Brain microvascular endothelial cell (primary cell): ENCODE measurements around the gene TF.

Experiments
- DNase-seq: peaks from one replicate; pipeline ENCODE4 v3.0.0-alpha.2; 2020
- H3K27ac ChIP-seq: fragments of 250-450 bp; sonication (Bioruptor Pico); 2 replicates; pipeline ENCODE4 v1.5.1; 2020; ENCODE audit warnings: mild to moderate bottlenecking, moderate library complexity
- H3K27me3 ChIP-seq: fragments of 250-450 bp; sonication (Bioruptor Pico); replicated peaks from 2 replicates; pipeline ENCODE4 v1.5.1; 2020; ENCODE audit warnings: mild to moderate bottlenecking
- H3K36me3 ChIP-seq: fragments of 250-450 bp; sonication (Bioruptor Pico); replicated peaks from 2 replicates; pipeline ENCODE4 v1.5.1; 2020; ENCODE audit warnings: mild to moderate bottlenecking
- H3K4me3 ChIP-seq: 2 replicates; pipeline ENCODE4 v1.5.1; 2011; ENCODE audit warnings: low read depth, mild to moderate bottlenecking, control low read depth, low read length, moderate library complexity
- CTCF ChIP-seq: IDR thresholded peaks from 2 replicates; pipeline ENCODE4 v1.5.1; 2011; ENCODE audit warnings: low read depth, mild to moderate bottlenecking, moderate library complexity, low read length, control low read depth, inconsistent platforms; ENCODE audit errors: missing control alignments
- in situ Hi-C: cut with HindIII; loops from 2 replicates; pipeline ENCODE4 v1.10.0; 2017; ENCODE audit warnings: low sequenced_read_pairs, low pct_ligation_motif_present

TF gene

DNA sequence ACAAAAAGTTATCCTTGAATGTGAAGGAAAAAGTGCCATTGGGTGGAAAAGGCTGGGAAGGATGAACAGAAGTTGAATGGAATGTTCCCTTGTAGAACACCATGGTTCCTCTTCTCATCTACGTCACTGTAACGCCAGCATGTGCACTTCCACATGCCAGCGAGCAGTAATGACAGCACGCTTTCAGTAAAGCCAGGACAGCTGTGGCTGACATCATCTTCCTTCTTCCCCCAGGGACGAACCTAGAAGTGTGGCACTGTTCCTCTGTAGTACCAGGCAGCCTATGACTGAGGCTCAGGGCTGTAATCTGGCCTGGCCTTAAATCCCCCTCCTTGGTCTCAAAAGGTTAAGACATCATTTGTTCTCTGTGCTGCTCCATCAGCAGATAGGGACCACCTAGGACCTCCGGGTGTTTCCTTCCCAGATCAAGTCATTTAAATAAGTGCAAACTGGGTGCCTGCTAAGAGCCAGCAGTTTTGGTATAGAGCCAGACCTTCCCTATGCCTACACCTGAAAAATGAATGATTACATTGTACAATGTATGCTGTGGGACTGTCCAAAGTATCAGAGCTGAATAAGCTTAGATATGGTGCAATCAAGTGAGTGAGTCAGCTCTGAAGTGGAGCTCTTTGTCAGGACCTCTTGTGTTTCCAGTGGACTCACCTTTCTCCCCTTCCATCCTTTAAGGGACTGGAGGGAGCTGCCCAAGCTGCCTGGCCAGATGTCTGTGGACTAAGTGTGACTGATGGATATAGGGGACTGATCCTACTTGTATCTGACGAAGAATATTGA lies 53.8 kb downstream of the TF start:
- no peak overlapping the region for H3K4me3 ChIP-seq
- no peak for DNase-seq
- TF ChIP-seq CTCF = no peak
- no peaks in the 10 kb centered on the region for H3K36me3 ChIP-seq
- in situ Hi-C loops = no loop called here
- no peaks in the 10 kb centered on the region for H3K27me3 ChIP-seq
- no peak overlapping the region for H3K27ac ChIP-seq

DNA sequence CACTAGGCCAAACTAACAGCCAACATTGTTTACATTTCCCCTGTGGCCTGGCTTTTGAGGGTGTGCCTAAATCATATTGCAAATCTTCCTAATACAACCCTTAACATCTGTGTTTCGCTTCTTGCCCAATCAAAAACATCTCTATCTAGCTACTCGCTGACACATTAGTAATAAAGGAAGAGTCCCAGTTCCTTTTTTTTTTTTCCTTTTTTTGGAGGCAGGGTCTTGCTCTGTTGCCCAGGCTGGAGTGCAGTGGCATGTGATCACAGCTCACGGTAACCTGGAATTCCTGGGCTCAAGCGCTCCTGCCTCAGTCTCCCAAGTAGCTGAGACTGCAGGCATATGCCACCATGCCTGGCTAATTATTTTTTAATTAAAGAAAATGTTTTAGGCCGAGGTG lies 57.3 kb downstream of the TF start:
- in situ Hi-C loops = no loop called here
- DNase-seq = no peak
- no peak for TF ChIP-seq CTCF

DNA sequence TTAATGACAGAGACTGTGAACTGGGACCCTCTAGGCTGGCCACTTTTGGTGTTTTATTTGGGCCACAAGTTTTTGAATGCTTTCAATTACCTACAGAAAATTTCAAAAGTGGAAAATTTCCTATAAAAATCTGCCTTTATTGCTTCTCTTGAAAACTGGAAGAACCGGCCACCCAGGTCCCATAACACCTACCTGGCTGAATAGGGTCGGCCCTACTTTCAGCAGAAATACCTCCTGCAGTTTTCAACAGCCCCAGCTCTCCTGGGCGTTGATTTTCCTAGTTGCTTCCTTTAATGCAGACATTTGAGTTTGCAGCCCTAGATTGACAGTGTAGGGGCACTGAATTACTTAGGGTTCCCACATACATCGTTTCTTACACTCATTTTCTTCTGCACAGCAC lies 58.7 kb downstream of the TF start:
- Histone ChIP-seq H3K27ac (no peak overlapping the region), H3K36me3 (peaks cover 12% of the 10 kb centered on the region), H3K27me3 (no peaks in the 10 kb centered on the region), H3K4me3 (no peak overlapping the region)
- no peak for TF ChIP-seq CTCF
- no peak for DNase-seq
- in situ Hi-C loops = no loop called here

More for the DNA sequence above, 57.3 kb downstream of the TF start:
- Histone ChIP-seq H3K36me3 (peaks cover 5% of the 10 kb centered on the region), H3K27me3 (no peaks in the 10 kb centered on the region), H3K27ac (no peak overlapping the region), H3K4me3 (no peak overlapping the region)

- Histone ChIP-seq H3K36me3 (peaks cover 12% of the 10 kb centered on the region), H3K4me3 (peak overlapping the region; percentile 97), H3K27ac (no peak overlapping the region), H3K27me3 (no peaks in the 10 kb centered on the region)
- DNase-seq = no peak
- in situ Hi-C loops = no loop called here
- TF ChIP-seq CTCF = no peak
Observed at GRCh38 chr3:133805384-133805701, 59.1 kb downstream of the TF start.

DNA sequence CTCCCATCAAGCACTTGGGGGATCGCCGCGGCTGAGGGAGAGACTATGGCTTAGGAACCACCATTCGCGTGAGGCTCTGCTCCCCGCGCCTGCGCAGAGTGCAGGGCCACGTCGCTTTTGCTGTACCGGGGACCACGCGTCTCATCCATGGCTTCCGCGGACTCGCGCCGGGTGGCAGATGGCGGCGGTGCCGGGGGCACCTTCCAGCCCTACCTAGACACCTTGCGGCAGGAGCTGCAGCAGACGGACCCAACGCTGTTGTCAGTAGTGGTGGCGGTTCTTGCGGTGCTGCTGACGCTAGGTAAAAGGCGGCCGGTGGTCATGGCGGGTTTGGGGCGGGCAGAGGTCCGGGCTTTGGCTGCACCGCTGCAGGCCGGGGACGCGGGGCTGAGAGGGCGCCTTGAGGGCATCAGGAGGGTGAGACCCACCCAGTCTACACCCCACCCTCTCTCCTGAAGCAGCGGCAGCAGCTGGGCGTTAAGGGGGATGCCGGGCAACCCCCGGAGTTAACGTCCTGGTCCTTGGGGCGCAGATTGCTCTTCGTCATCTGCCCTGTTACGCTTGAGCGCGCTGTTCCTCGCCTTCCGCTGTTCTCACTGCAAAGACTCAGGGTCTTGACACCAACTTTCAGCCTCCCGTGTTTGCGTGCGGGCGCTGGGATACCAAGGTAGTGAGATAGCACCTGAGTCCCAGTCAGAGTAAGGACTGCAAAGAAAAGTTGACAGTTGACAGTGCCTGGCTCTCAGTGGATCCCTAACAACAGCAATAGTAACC lies 59.7 kb downstream of the TF start, which contains the start of gene SRPRB:
SRPRB (plus strand) TSS at position 114 of the 774 bp plus-strand sequence; CDS start at position 148, 34 bp downstream.
- in situ Hi-C loops = no loop called here

More for the DNA sequence above, 59.7 kb downstream of the TF start, which contains the start of gene SRPRB:
- peak; percentile 93 for DNase-seq
- peaks cover 14% of the 10 kb centered on the region for H3K36me3 ChIP-seq
- H3K27ac ChIP-seq = peak within 1 kb of the TSS; percentile 72
- peak within 1 kb of the TSS; percentile 97 for H3K4me3 ChIP-seq
- TF ChIP-seq CTCF = peak; percentile 14
- H3K27me3 ChIP-seq = no peaks in the 10 kb centered on the region
